ENCODE results near the gene ZNF232.

GRCh38 chr17:5065227-5065744, 46.4 kb downstream of the ZNF232 start:
- TF ChIP-seq EP300 (conservative IDR thresholded peaks at IDR 0.05; ENCODE audit: poor library complexity, severe bottlenecking) (no peak), CTCF (IDR thresholded peaks at IDR 0.05; ENCODE audit: poor library complexity, severe bottlenecking) (no peak), EZH2 (IDR thresholded peaks at IDR 0.05; ENCODE audit: borderline replicate concordance, insufficient read depth, low read length, poor library complexity, severe bottlenecking) (no peak), REST (IDR thresholded peaks at IDR 0.05; ENCODE audit: borderline replicate concordance) (no peak), TAF1 (IDR thresholded peaks at IDR 0.05; ENCODE audit: low read depth) (no peak)

All from neural cell (in vitro differentiated cells).